Measurements from ENCODE around the gene MED31. TPM values are rescaled to one million over a fixed set of nuclear protein-coding genes. Genes with fewer than 3 reads are reported as not detected.
"Not testable (repeated sequence)": the region's sequence is repeated elsewhere in the genome, so short reads cannot be mapped to it uniquely, and the experiment has no call there.

Gene MED31
- total RNA-seq, 5 donors from 2014 or later (not counting 1 experiment from before 2014, with no cell fraction given), result 18.9 to 26.3 (median 22.1) TPM

GRCh38 chr17:6668219-6668618 lies 16.8 kb upstream of the MED31 start:
- Mint-ChIP-seq H3K27me3 (peaks cover 0 to 2% of the 10 kb centered on the region in 2 donors), H3K4me3 (no peak overlapping the region), H3K4me1 (peaks cover 3 to 18% (median 6%) of the 10 kb centered on the region in 3 donors), H3K27ac (no peak overlapping the region), H3K9me3 (no peaks in the 10 kb centered on the region), H3K36me3 (peaks cover 9% of the 10 kb centered on the region)
- H3K9me3 ChIP-seq, result no peaks in the 10 kb centered on the region
- DNase-seq (no peak), ATAC-seq (replicated peaks in 1 of 4) (no peak)
- H3K36me3 ChIP-seq (ENCODE audit: control insufficient read depth in 2 of 2, extremely low read depth in 1 of 2, insufficient read depth in 1 of 2, low read length in 1 of 2), result no peaks in the 10 kb centered on the region
- ChIA-PET POLR2A (no interaction called here), CTCF (no interaction called here)
- no peak overlapping the region for H3K27ac ChIP-seq (ENCODE audit: low read length)
- 100% methylated on average over 3 of the region's 17 CpGs for WGBS (ENCODE audit: insufficient coverage)
- peaks cover 0 to 3% of the 10 kb centered on the region in 2 experiments for H3K27me3 ChIP-seq (replicated peaks in 1 of 2; ENCODE audit: control insufficient read depth in 2 of 2, extremely low read depth in 1 of 2, insufficient read depth in 2 of 2, low read length in 1 of 2)
- H3K4me3 ChIP-seq (ENCODE audit: control insufficient read depth in 1 of 2, extremely low read depth in 1 of 2, low read length in 1 of 2), result no peak overlapping the region
- H3K4me1 ChIP-seq (ENCODE audit: control insufficient read depth in 1 of 2, extremely low read depth in 1 of 2, insufficient read depth in 2 of 2, low read length in 2 of 2), result peaks cover 0 to 4% of the 10 kb centered on the region in 2 experiments

GRCh38 chr17:6667516-6667915 lies 16.1 kb upstream of the MED31 start:
- no peak for ATAC-seq (replicated peaks in 1 of 4)
- Histone ChIP-seq H3K4me3 (ENCODE audit: control insufficient read depth in 1 of 2, extremely low read depth in 1 of 2, low read length in 1 of 2) (no peak overlapping the region), H3K4me1 (ENCODE audit: control insufficient read depth in 1 of 2, extremely low read depth in 1 of 2, insufficient read depth in 2 of 2, low read length in 2 of 2) (peaks cover 0 to 4% of the 10 kb centered on the region in 2 experiments), H3K27ac (ENCODE audit: low read length) (no peak overlapping the region), H3K9me3 (no peaks in the 10 kb centered on the region), H3K36me3 (ENCODE audit: control insufficient read depth in 2 of 2, extremely low read depth in 1 of 2, insufficient read depth in 1 of 2, low read length in 1 of 2) (no peaks in the 10 kb centered on the region), H3K27me3 (replicated peaks in 1 of 2; ENCODE audit: control insufficient read depth in 2 of 2, extremely low read depth in 1 of 2, insufficient read depth in 2 of 2, low read length in 1 of 2) (peaks cover 0 to 3% of the 10 kb centered on the region in 2 experiments)
- no peaks in the 10 kb centered on the region for H3K9me3 Mint-ChIP-seq
- no peak overlapping the region for H3K4me3 Mint-ChIP-seq
- peaks cover 0 to 2% of the 10 kb centered on the region in 2 donors for H3K27me3 Mint-ChIP-seq
- DNase-seq, result no peak
- ChIA-PET CTCF (interaction anchor here in 1 of 2 donors (0.7 to 1.5 kb wide), 2 partner anchors 175 to 1486 kb away, joined by 3 to 4 read pairs; no protein-coding TSS in a partner anchor), POLR2A (no interaction called here)
- H3K27ac Mint-ChIP-seq, result no peak overlapping the region
- peaks cover 10% of the 10 kb centered on the region for H3K36me3 Mint-ChIP-seq
- 42% methylated on average over 4 of the region's 6 CpGs for WGBS (ENCODE audit: insufficient coverage)
- H3K4me1 Mint-ChIP-seq, result peaks cover 3 to 18% (median 6%) of the 10 kb centered on the region in 3 donors

GRCh38 chr17:6666557-6666956 lies 15.2 kb upstream of the MED31 start:
- ATAC-seq (replicated peaks in 1 of 4) (no peak), DNase-seq (no peak)
- Histone ChIP-seq H3K36me3 (ENCODE audit: control insufficient read depth in 2 of 2, extremely low read depth in 1 of 2, insufficient read depth in 1 of 2, low read length in 1 of 2) (no peaks in the 10 kb centered on the region), H3K4me3 (ENCODE audit: control insufficient read depth in 1 of 2, extremely low read depth in 1 of 2, low read length in 1 of 2) (no peak overlapping the region), H3K4me1 (ENCODE audit: control insufficient read depth in 1 of 2, extremely low read depth in 1 of 2, insufficient read depth in 2 of 2, low read length in 2 of 2) (peaks cover 0 to 4% of the 10 kb centered on the region in 2 experiments), H3K27ac (ENCODE audit: low read length) (no peak overlapping the region), H3K9me3 (no peaks in the 10 kb centered on the region), H3K27me3 (replicated peaks in 1 of 2; ENCODE audit: control insufficient read depth in 2 of 2, extremely low read depth in 1 of 2, insufficient read depth in 2 of 2, low read length in 1 of 2) (peaks cover 0 to 3% of the 10 kb centered on the region in 2 experiments)
- H3K4me1 Mint-ChIP-seq, result peaks cover 4 to 19% (median 8%) of the 10 kb centered on the region in 3 donors
- H3K4me3 Mint-ChIP-seq, result no peak overlapping the region
- 67% methylated on average over 1 of the region's 6 CpGs for WGBS (ENCODE audit: insufficient coverage)
- ChIA-PET CTCF (interaction anchor here (0.6 to 1.5 kb wide), 5 partner anchors 176 to 1631 kb away, joined by 3 to 4 read pairs (median 3); partner anchors contain the start of gene SLC52A1 (in 1 of the 2)), POLR2A (interaction anchor here in 1 of 2 donors (0.6 kb wide), 1 partner anchor 12 kb away, joined by 3 read pairs; no protein-coding TSS in a partner anchor)
- H3K36me3 Mint-ChIP-seq, result peaks cover 13% of the 10 kb centered on the region
- H3K9me3 Mint-ChIP-seq, result no peaks in the 10 kb centered on the region
- peaks cover 0 to 2% of the 10 kb centered on the region in 2 donors for H3K27me3 Mint-ChIP-seq
- no peak overlapping the region for H3K27ac Mint-ChIP-seq

GRCh38 chr17:6666077-6666521 lies 14.7 kb upstream of the MED31 start:
- Histone ChIP-seq H3K9me3 (no peaks in the 10 kb centered on the region), H3K27me3 (replicated peaks in 1 of 2; ENCODE audit: control insufficient read depth in 2 of 2, extremely low read depth in 1 of 2, insufficient read depth in 2 of 2, low read length in 1 of 2) (peaks cover 0 to 3% of the 10 kb centered on the region in 2 experiments), H3K4me3 (ENCODE audit: control insufficient read depth in 1 of 2, extremely low read depth in 1 of 2, low read length in 1 of 2) (no peak overlapping the region), H3K36me3 (ENCODE audit: control insufficient read depth in 2 of 2, extremely low read depth in 1 of 2, insufficient read depth in 1 of 2, low read length in 1 of 2) (no peaks in the 10 kb centered on the region), H3K4me1 (ENCODE audit: control insufficient read depth in 1 of 2, extremely low read depth in 1 of 2, insufficient read depth in 2 of 2, low read length in 2 of 2) (peaks cover 0 to 4% of the 10 kb centered on the region in 2 experiments), H3K27ac (ENCODE audit: low read length) (no peak overlapping the region)
- Mint-ChIP-seq H3K27ac (no peak overlapping the region), H3K4me3 (no peak overlapping the region), H3K36me3 (peaks cover 13% of the 10 kb centered on the region), H3K4me1 (peaks cover 9 to 23% (median 11%) of the 10 kb centered on the region in 3 donors), H3K9me3 (no peaks in the 10 kb centered on the region), H3K27me3 (peaks cover 0 to 2% of the 10 kb centered on the region in 2 donors)
- ChIA-PET CTCF (interaction anchor here (0.6 to 1.5 kb wide), 4 partner anchors 177 to 1631 kb away, joined by 3 to 4 read pairs (median 3); partner anchors contain the start of gene SLC52A1 (in 1 of the 2)), POLR2A (no interaction called here)
- 10% methylated on average over 7 of the region's 9 CpGs for WGBS (ENCODE audit: insufficient coverage)
- DNase-seq (peak in 8 of 35 experiments; percentile 13 to 66 (median 30)), ATAC-seq (replicated peaks in 1 of 4) (peak; percentile 65 to 73 (median 70))

- H3K27me3 Mint-ChIP-seq; H3K27ac ChIP-seq (ENCODE audit: low read length); H3K36me3 ChIP-seq (ENCODE audit: control insufficient read depth in 2 of 2, extremely low read depth in 1 of 2, insufficient read depth in 1 of 2, low read length in 1 of 2); POLR2A ChIA-PET; H3K9me3 Mint-ChIP-seq; H3K4me1 ChIP-seq (ENCODE audit: control insufficient read depth in 1 of 2, extremely low read depth in 1 of 2, insufficient read depth in 2 of 2, low read length in 2 of 2); H3K4me3 Mint-ChIP-seq; H3K9me3 ChIP-seq; H3K4me3 ChIP-seq (ENCODE audit: control insufficient read depth in 1 of 2, extremely low read depth in 1 of 2, low read length in 1 of 2); DNase-seq; H3K27ac Mint-ChIP-seq; CTCF ChIA-PET; H3K27me3 ChIP-seq (replicated peaks in 1 of 2; ENCODE audit: control insufficient read depth in 2 of 2, extremely low read depth in 1 of 2, insufficient read depth in 2 of 2, low read length in 1 of 2); ATAC-seq (replicated peaks in 1 of 4): not testable (repeated sequence)
- peaks cover 13% of the 10 kb centered on the region for H3K36me3 Mint-ChIP-seq
- H3K4me1 Mint-ChIP-seq, result peaks cover 27 to 38% (median 28%) of the 10 kb centered on the region in 3 donors
- 100% methylated on average over 9 of the region's 14 CpGs for WGBS (ENCODE audit: insufficient coverage)
Measured at GRCh38 chr17:6663200-6663599, 11.8 kb upstream of the MED31 start.

- Mint-ChIP-seq H3K4me1 (peaks cover 36 to 42% (median 36%) of the 10 kb centered on the region in 3 donors), H3K4me3 (no peak overlapping the region), H3K27me3 (no peaks in the 10 kb centered on the region), H3K9me3 (no peaks in the 10 kb centered on the region), H3K36me3 (peaks cover 5% of the 10 kb centered on the region), H3K27ac (no peak overlapping the region)
- Histone ChIP-seq H3K4me1 (ENCODE audit: control insufficient read depth in 1 of 2, extremely low read depth in 1 of 2, insufficient read depth in 2 of 2, low read length in 2 of 2) (peaks cover 6 to 18% of the 10 kb centered on the region in 2 experiments), H3K4me3 (ENCODE audit: control insufficient read depth in 1 of 2, extremely low read depth in 1 of 2, low read length in 1 of 2) (no peak overlapping the region), H3K27me3 (replicated peaks in 1 of 2; ENCODE audit: control insufficient read depth in 2 of 2, extremely low read depth in 1 of 2, insufficient read depth in 2 of 2, low read length in 1 of 2) (peaks cover 0 to 3% of the 10 kb centered on the region in 2 experiments), H3K27ac (ENCODE audit: low read length) (no peak overlapping the region), H3K36me3 (ENCODE audit: control insufficient read depth in 2 of 2, extremely low read depth in 1 of 2, insufficient read depth in 1 of 2, low read length in 1 of 2) (no peaks in the 10 kb centered on the region), H3K9me3 (no peaks in the 10 kb centered on the region)
- DNase-seq (no peak), ATAC-seq (replicated peaks in 1 of 4) (no peak)
- ChIA-PET CTCF (no interaction called here), POLR2A (interaction anchor here in 1 of 2 donors (0.6 kb wide), 1 partner anchor 23 kb away, joined by 4 read pairs; no protein-coding TSS in a partner anchor)
- no CpG with 5 or more reads among the region's 2 CpGs for WGBS (ENCODE audit: insufficient coverage)
Measured at GRCh38 chr17:6661464-6661848, 10.1 kb upstream of the MED31 start.

All from T-cell (primary cell).